Astrocyte of the cerebellum (primary cell): ENCODE results near the gene PYGL.
"Not testable (repeated sequence)": the region's sequence is repeated elsewhere in the genome, so short reads cannot be mapped to it uniquely, and the experiment has no call there.

ENCODE experiments used
- DNase-seq: peaks from one replicate; pipeline ENCODE4 v3.0.0-alpha.2; 2011; ENCODE audit warnings: low read depth
- H3K4me3 ChIP-seq: 2 replicates; pipeline ENCODE4 v1.5.1; 2011; ENCODE audit warnings: mild to moderate bottlenecking, low read depth, low read length, moderate library complexity
- CTCF ChIP-seq: IDR thresholded peaks from 2 replicates; pipeline ENCODE4 v1.5.1; 2012; ENCODE audit warnings: low read length, low read depth, moderate library complexity, mild to moderate bottlenecking; ENCODE audit errors: missing control alignments
- in situ Hi-C: cut with HindIII; loops from 2 replicates; pipeline ENCODE4 v1.10.0; 2017; ENCODE audit warnings: low sequenced_read_pairs

PYGL gene

DNA sequence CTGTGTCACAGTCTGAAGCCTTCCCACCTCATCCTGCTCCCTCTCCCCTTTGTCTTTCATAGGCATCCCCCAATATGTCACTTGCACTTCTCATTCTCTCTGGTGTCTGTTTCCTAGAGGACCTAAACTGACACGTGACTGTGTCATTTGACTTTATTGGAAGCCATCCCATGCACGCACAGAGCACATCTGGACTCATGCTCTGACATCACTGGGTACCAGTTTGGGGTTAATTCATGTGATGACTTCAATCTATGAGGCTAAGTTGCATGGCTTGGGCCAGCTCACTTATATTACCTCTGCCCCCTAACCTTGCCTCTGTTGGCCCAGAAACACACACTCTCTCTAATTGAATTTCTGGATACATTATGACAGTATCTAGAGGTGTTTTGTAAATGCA lies 21.5 kb downstream of the PYGL start:
- no peak for TF ChIP-seq CTCF
- DNase-seq = no peak
- no peak overlapping the region for H3K4me3 ChIP-seq
- in situ Hi-C loops = no loop called here

DNA sequence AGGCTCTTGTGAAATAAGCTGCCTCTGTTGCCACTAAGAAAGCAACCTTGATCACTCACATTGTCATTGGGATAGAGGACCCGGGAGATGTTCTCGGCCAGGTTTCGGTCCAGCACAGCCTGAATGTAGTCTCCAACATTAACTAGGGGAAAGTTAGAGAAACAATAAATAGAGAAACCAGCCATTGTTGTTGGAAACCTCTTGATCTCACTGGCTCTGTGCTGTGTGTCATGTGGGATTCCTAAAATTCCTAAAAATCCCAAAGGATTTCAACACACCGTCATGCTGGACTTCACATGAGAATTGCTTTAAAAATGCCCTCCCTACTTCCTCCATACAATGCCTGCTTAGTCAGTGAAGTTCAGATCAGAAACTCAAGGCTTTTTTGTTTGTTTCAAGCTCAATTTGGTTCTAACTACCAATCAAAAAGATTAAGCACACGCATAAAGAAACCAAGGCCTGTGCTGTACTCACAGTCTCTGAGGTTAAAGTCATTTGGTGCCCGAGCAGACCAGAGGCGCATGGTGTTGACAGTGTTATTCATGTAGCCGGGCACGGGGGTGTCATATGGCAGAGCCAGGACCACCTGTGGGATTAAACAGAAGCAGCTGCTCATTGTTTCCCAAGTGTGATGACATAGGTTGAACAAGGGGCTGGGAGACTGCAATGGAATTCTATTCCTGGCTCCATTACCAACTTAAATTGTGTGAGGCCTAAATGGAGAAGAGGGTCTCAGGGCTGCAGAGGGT lies 23.6 kb downstream of the PYGL start:
- H3K4me3 ChIP-seq = no peak overlapping the region
- in situ Hi-C loops = no loop called here
- no peak for TF ChIP-seq CTCF
- peak; percentile 82 for DNase-seq

DNA sequence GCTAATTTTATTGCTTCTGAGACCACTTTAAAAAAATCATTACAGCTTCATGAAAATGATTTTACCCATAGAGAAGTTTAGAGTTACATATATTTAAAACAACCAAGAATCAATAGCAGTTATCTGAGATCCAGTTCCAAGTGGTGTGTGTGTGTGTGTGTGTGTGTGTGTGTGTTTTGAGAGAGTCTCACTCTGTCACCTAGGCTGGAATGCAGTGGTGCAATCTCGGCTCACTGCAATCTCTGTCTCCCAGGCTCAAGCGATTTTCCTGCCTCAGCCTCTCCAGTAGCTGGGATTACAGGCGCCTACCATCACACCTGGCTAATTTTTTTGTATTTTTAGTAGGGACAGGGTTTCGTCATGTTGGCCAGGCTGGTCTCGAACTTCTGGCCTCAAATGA lies 24.8 kb downstream of the PYGL start:
- H3K4me3 ChIP-seq, in situ Hi-C loops, DNase-seq: not testable (repeated sequence)

- DNase-seq = no peak
- in situ Hi-C loops = no loop called here
- no peak for TF ChIP-seq CTCF
- no peak overlapping the region for H3K4me3 ChIP-seq
Observed at GRCh38 chr14:50917449-50917848, 26.8 kb downstream of the PYGL start.

- in situ Hi-C loops = no loop called here
- H3K4me3 ChIP-seq = no peak overlapping the region
- no peak for TF ChIP-seq CTCF
- no peak for DNase-seq
Observed at GRCh38 chr14:50910495-50911420, 33.5 kb downstream of the PYGL start.

DNA sequence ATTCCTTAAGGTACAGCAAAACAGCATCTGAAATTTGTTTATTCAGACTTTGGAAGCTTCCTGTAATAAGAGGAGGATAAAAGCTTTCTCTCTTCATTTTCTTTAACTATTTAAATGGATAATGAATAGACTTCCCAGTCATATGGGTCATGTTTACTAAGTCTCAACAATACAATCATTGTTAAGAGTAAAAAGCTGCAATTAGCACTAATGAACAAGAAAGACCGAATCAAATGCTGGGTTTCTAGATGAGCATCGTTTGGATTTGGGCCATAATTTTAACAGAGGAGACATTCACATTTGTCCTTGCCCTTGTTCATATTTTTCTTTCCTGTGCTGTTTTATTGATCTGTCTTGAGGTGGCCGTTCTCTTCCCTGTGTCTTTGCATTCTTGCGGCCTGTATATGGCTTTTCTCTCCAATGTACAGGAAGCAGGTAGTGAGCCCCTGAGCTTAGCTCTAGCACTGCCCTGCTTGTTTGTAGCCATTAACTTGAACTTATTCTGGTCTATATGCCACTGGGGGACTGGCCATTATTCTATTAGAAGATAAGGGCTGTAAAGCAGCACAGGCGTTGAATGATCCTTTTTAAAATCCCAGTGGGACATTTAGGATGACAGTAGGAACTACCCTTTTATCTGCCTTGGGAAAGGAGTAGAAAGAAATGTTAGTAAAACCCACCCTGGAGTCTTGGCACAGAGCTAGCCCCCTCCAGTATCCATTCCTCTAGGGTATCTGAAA lies 37.8 kb downstream of the PYGL start:
- TF ChIP-seq CTCF = no peak
- in situ Hi-C loops = no loop called here
- DNase-seq = no peak
- no peak overlapping the region for H3K4me3 ChIP-seq
